GM10266 (cell line): ENCODE results near the gene KRTCAP3.

ENCODE experiments used
- DNase-seq: peaks from one replicate; pipeline ENCODE4 v3.0.0; 2012; ENCODE audit errors: extremely low spot score
- CTCF ChIP-seq: IDR thresholded peaks from 2 replicates; pipeline ENCODE4 v1.5.1; 2012; ENCODE audit warnings: mild to moderate bottlenecking, low read depth; ENCODE audit not compliant: control insufficient read depth, insufficient read depth; ENCODE audit errors: missing control alignments

The KRTCAP3 gene

GRCh38 chr2:27453968-27454367 is 11.8 kb downstream of the KRTCAP3 start:
- no peak for TF ChIP-seq CTCF
- no peak for DNase-seq

GRCh38 chr2:27461118-27461517 is 18.9 kb downstream of the KRTCAP3 start:
- TF ChIP-seq CTCF: no peak
- DNase-seq: no peak

- DNase-seq: no peak
- no peak for TF ChIP-seq CTCF
These were observed 22.3 kb downstream of the KRTCAP3 start for GRCh38 chr2:27464443-27464842.

GRCh38 chr2:27471961-27472360 is 29.8 kb downstream of the KRTCAP3 start:
- no peak for DNase-seq
- TF ChIP-seq CTCF: no peak

- no peak for TF ChIP-seq CTCF
- no peak for DNase-seq
These were observed 43.3 kb downstream of the KRTCAP3 start for GRCh38 chr2:27485496-27485895.

GRCh38 chr2:27489118-27489497 is 46.9 kb downstream of the KRTCAP3 start:
- peak; percentile 10 for TF ChIP-seq CTCF
- no peak for DNase-seq

- no peak for TF ChIP-seq CTCF
- DNase-seq: peak; percentile 98
These were observed 47.6 kb downstream of the KRTCAP3 start, which contains the start of gene IFT172 for GRCh38 chr2:27489498-27490397. Gene IFT172, minus strand, starts transcription at chr2:27489743. Its CDS starts 90 bp downstream, at chr2:27489653.
